HepG2 (cell line): ENCODE measurements around the gene RPS6KA2. TPM values are rescaled to one million over a fixed set of nuclear protein-coding genes. Genes with fewer than 3 reads are reported as not detected.
A peak's percentile ranks its signal among the peaks of the same experiment; 100 is the strongest.

Experiments
- HNF4G ChIP-seq, 2 experiments: sonication (generic) in 1 of 2; formaldehyde crosslinking in 1 of 2; IDR thresholded peaks; 2 replicates each; pipeline versions ENCODE4 v1.4.0 to v1.6.1; 2011 to 2020; ENCODE audit warnings: borderline replicate concordance in 2 of 2, low read depth in 2 of 2, mild to moderate bottlenecking in 2 of 2, low read length in 1 of 2, missing genetic modification reagents in 1 of 2, moderate library complexity in 1 of 2
- NCOA2 ChIP-seq: sonication (generic); formaldehyde crosslinking; IDR thresholded peaks from 2 replicates; pipeline ENCODE4 v1.8.0; 2022; ENCODE audit warnings: inconsistent platforms
- RXRB ChIP-seq: IDR thresholded peaks from 2 replicates; pipeline ENCODE4 v1.6.1; 2016; ENCODE audit warnings: borderline replicate concordance, missing genetic modification reagents, missing compliant biosample characterization
- ZEB1 ChIP-seq: IDR thresholded peaks from 2 replicates; pipeline ENCODE4 v1.6.1; 2012; ENCODE audit warnings: mild to moderate bottlenecking, low read depth, inconsistent platforms; ENCODE audit not compliant: insufficient replicate concordance
- ZNF234 ChIP-seq: sonication (generic); formaldehyde crosslinking; conservative IDR thresholded peaks from 2 replicates; pipeline ENCODE4 v1.5.1; 2020; ENCODE audit warnings: mild to moderate bottlenecking, missing genetic modification reagents
- ZNF251 ChIP-seq: sonication (generic); formaldehyde crosslinking; IDR thresholded peaks from 2 replicates; pipeline ENCODE4 v1.9.0; 2021; ENCODE audit warnings: mild to moderate bottlenecking, missing genetic modification reagents
- ZNF572 ChIP-seq: sonication (generic); formaldehyde crosslinking; IDR thresholded peaks from 2 replicates; pipeline ENCODE4 v1.5.1; 2020; ENCODE audit warnings: mild to moderate bottlenecking, missing genetic modification reagents
- polyA plus RNA-seq, 8 experiments: library from polyadenylated mRNA; depleted of rRNA in 3 of 8; stranded (reverse) in 7 of 8; unstranded in 1 of 8; fragments of >200 nt; fragmentation: Illumina TruSeq in 4 of 8; extraction: Trizol in 4 of 8; gene quantifications; 2 replicates each; pipeline versions ENCODE4 v1.2.1 to v1.2.3, GENCODE V29; 2011 to 2016; ENCODE audit warnings: low read depth in 4 of 8, missing spikeins in 1 of 8, mixed read lengths in 1 of 8; ENCODE audit not compliant: insufficient read depth in 1 of 8
- total RNA-seq, 5 experiments: library from RNA; depleted of rRNA; stranded (reverse); fragments of >200 nt; fragmentation: Illumina TruSeq; extraction: Trizol; gene quantifications; 2 replicates each; pipeline ENCODE4 v1.2.3, GENCODE V29; 2016; ENCODE audit warnings: low read depth in 1 of 5
- TF ChIP-seq, protein P1 (sequence below): sonication (generic); formaldehyde crosslinking; IDR thresholded peaks from 2 replicates; pipeline ENCODE4 v1.5.1; 2020; ENCODE audit warnings: mild to moderate bottlenecking, missing genetic modification reagents, borderline replicate concordance
- TF ChIP-seq, protein P2 (sequence below): sonication (generic); formaldehyde crosslinking; conservative IDR thresholded peaks from 2 replicates; pipeline ENCODE4 v1.4.0; 2020; ENCODE audit warnings: mild to moderate bottlenecking, missing genetic modification reagents, moderate library complexity
- TF ChIP-seq, protein P3 (sequence below): sonication (generic); formaldehyde crosslinking; IDR thresholded peaks from 2 replicates; pipeline ENCODE4 v1.9.0; 2021; ENCODE audit warnings: missing genetic modification reagents, borderline replicate concordance

The RPS6KA2 gene
- total and polyA plus RNA-seq, 2 of the 13 experiments (the other 11 are each of a cell fraction or from before 2014, with no cell fraction given) = 0.22 to 0.38 TPM

DNA sequence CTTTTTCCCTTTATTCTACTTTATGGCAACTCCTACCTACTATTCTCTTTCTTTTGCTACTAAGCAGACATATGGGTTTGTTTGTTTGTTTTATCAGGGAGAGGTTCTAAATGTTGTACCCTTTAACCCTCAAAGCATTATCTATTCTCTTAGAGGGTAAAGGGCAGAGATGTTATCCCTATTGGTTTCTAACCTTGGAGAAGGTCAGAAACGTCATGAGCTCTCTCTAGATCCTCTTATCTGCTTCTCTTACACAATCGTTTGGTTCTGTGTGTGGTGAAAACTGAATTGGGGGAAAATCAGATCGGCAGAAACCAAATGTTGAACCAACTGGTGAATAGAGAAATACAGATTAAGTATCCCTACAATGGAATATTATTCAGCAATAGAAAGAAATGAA, 237.9 kb downstream of the RPS6KA2 start (continued):
- no peak for TF ChIP-seq ZEB1
- peak; percentile 76; the same call in 1 of the 2 replicates for TF ChIP-seq HNF4G (IDR thresholded peaks at IDR 0.05; ENCODE audit: borderline replicate concordance, low read depth, low read length)
- no peak for TF ChIP-seq HNF4G (CRISPR knock-in tag; IDR thresholded peaks at IDR 0.05; ENCODE audit: borderline replicate concordance, low read depth)
- TF ChIP-seq ZNF234 = 0 out of 2 replicates have a peak, but pooled peaks have one; percentile 17
- peak; percentile 83 for TF ChIP-seq RXRB (CRISPR knock-in tag)
- TF ChIP-seq, protein P1, sequence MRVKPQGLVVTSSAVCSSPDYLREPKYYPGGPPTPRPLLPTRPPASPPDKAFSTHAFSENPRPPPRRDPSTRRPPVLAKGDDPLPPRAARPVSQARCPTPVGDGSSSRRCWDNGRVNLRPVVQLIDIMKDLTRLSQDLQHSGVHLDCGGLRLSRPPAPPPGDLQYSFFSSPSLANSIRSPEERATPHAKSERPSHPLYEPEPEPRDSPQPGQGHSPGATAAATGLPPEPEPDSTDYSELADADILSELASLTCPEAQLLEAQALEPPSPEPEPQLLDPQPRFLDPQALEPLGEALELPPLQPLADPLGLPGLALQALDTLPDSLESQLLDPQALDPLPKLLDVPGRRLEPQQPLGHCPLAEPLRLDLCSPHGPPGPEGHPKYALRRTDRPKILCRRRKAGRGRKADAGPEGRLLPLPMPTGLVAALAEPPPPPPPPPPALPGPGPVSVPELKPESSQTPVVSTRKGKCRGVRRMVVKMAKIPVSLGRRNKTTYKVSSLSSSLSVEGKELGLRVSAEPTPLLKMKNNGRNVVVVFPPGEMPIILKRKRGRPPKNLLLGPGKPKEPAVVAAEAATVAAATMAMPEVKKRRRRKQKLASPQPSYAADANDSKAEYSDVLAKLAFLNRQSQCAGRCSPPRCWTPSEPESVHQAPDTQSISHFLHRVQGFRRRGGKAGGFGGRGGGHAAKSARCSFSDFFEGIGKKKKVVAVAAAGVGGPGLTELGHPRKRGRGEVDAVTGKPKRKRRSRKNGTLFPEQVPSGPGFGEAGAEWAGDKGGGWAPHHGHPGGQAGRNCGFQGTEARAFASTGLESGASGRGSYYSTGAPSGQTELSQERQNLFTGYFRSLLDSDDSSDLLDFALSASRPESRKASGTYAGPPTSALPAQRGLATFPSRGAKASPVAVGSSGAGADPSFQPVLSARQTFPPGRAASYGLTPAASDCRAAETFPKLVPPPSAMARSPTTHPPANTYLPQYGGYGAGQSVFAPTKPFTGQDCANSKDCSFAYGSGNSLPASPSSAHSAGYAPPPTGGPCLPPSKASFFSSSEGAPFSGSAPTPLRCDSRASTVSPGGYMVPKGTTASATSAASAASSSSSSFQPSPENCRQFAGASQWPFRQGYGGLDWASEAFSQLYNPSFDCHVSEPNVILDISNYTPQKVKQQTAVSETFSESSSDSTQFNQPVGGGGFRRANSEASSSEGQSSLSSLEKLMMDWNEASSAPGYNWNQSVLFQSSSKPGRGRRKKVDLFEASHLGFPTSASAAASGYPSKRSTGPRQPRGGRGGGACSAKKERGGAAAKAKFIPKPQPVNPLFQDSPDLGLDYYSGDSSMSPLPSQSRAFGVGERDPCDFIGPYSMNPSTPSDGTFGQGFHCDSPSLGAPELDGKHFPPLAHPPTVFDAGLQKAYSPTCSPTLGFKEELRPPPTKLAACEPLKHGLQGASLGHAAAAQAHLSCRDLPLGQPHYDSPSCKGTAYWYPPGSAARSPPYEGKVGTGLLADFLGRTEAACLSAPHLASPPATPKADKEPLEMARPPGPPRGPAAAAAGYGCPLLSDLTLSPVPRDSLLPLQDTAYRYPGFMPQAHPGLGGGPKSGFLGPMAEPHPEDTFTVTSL (CRISPR knock-in tag) = no peak
- TF ChIP-seq, protein P2, sequence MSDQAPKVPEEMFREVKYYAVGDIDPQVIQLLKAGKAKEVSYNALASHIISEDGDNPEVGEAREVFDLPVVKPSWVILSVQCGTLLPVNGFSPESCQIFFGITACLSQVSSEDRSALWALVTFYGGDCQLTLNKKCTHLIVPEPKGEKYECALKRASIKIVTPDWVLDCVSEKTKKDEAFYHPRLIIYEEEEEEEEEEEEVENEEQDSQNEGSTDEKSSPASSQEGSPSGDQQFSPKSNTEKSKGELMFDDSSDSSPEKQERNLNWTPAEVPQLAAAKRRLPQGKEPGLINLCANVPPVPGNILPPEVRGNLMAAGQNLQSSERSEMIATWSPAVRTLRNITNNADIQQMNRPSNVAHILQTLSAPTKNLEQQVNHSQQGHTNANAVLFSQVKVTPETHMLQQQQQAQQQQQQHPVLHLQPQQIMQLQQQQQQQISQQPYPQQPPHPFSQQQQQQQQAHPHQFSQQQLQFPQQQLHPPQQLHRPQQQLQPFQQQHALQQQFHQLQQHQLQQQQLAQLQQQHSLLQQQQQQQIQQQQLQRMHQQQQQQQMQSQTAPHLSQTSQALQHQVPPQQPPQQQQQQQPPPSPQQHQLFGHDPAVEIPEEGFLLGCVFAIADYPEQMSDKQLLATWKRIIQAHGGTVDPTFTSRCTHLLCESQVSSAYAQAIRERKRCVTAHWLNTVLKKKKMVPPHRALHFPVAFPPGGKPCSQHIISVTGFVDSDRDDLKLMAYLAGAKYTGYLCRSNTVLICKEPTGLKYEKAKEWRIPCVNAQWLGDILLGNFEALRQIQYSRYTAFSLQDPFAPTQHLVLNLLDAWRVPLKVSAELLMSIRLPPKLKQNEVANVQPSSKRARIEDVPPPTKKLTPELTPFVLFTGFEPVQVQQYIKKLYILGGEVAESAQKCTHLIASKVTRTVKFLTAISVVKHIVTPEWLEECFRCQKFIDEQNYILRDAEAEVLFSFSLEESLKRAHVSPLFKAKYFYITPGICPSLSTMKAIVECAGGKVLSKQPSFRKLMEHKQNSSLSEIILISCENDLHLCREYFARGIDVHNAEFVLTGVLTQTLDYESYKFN (CRISPR knock-in tag) = peak; percentile 87
- no peak for TF ChIP-seq ZNF251 (CRISPR knock-in tag)
- no peak for TF ChIP-seq ZNF572 (CRISPR knock-in tag)
- TF ChIP-seq, protein P3, sequence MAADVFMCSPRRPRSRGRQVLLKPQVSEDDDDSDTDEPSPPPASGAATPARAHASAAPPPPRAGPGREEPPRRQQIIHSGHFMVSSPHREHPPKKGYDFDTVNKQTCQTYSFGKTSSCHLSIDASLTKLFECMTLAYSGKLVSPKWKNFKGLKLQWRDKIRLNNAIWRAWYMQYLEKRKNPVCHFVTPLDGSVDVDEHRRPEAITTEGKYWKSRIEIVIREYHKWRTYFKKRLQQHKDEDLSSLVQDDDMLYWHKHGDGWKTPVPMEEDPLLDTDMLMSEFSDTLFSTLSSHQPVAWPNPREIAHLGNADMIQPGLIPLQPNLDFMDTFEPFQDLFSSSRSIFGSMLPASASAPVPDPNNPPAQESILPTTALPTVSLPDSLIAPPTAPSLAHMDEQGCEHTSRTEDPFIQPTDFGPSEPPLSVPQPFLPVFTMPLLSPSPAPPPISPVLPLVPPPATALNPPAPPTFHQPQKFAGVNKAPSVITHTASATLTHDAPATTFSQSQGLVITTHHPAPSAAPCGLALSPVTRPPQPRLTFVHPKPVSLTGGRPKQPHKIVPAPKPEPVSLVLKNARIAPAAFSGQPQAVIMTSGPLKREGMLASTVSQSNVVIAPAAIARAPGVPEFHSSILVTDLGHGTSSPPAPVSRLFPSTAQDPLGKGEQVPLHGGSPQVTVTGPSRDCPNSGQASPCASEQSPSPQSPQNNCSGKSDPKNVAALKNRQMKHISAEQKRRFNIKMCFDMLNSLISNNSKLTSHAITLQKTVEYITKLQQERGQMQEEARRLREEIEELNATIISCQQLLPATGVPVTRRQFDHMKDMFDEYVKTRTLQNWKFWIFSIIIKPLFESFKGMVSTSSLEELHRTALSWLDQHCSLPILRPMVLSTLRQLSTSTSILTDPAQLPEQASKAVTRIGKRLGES (CRISPR knock-in tag) = peak; percentile 67; the same call in 1 of the 2 replicates
- peak; percentile 88 for TF ChIP-seq NCOA2 (CRISPR knock-in tag)
